Upper lobe of right lung (tissue), 1 donor: ENCODE measurements around the gene ENTPD6. TPM values are rescaled to one million over a fixed set of nuclear protein-coding genes. Genes with fewer than 3 reads are reported as not detected.
A peak's percentile ranks its signal among the peaks of the same experiment; 100 is the strongest.

Experiments used
- ATAC-seq: fragments of 200-7000 bp; cut with Tn5 transposase; one replicate; pipeline ENCODE4 v1.9.1; 2020; ENCODE audit warnings: mild to moderate bottlenecking, moderate library complexity
- DNase-seq: peaks from one replicate; pipeline ENCODE4 v3.0.0-alpha.2; 2020
- H3K27ac ChIP-seq: fragments of 200-600 bp; one replicate; pipeline ENCODE4 v1.8.0; 2022
- H3K27me3 ChIP-seq: fragments of 200-600 bp; one replicate; pipeline ENCODE4 v1.8.0; 2022; ENCODE audit warnings: mild to moderate bottlenecking
- H3K36me3 ChIP-seq: fragments of 200-600 bp; one replicate; pipeline ENCODE4 v1.8.0; 2022
- H3K4me1 ChIP-seq: fragments of 200-600 bp; one replicate; pipeline ENCODE4 v1.8.0; 2022
- H3K4me3 ChIP-seq: fragments of 200-600 bp; one replicate; pipeline ENCODE4 v1.8.0; 2022; ENCODE audit warnings: mild to moderate bottlenecking
- H3K9me3 ChIP-seq: fragments of 200-600 bp; one replicate; pipeline ENCODE4 v1.8.0; 2022
- intact Hi-C: fragments of 100-400 bp; cut with DNase I; formaldehyde crosslinking; loops from one replicate; pipeline ENCODE4 v1.11.0; 2022
- long read RNA-seq: library from polyadenylated mRNA; unstranded; transcript quantifications from one replicate; pipeline ENCODE4 v2.0.0, GENCODE V29; 2021
- total RNA-seq: library from RNA; stranded (reverse); fragmentation: NEBNext Ultra II Directional; extraction: Animal tissue kit (Norgen Biotek cat#: 25700); gene quantifications from one replicate; pipeline ENCODE4 v1.2.1, GENCODE V29; 2021
- TF ChIP-seq, protein P1 (sequence below): fragments of 200-600 bp; IDR thresholded peaks from one replicate; pipeline ENCODE4 v1.8.0; 2022; ENCODE audit warnings: antibody characterized with exemption
- donor health status: DM: no; HTN: yes; CAD: no; lungs with severe emphysema.

Gene ENTPD6
- 75.6 TPM for total RNA-seq
- long read RNA-seq, transcript ENTPD6-203 (15 exons, 2,750 nt), result minor isoform, 16 of 213 reads
- long read RNA-seq, transcript ENTPD6-201 (14 exons, 2,708 nt), result major isoform, 29 of 213 reads
- long read RNA-seq, transcript ENTPD6-202 (15 exons, 2,766 nt), result minor isoform, 16 of 213 reads
- long read RNA-seq, transcript ENTPD6-217 (4 exons, 2,588 nt), result minor isoform, 9 of 213 reads
- long read RNA-seq, partial matches to known transcripts, result 29 of 213 reads
- long read RNA-seq, other reads (novel, unspliced or antisense), result 110 of 213 reads

DNA sequence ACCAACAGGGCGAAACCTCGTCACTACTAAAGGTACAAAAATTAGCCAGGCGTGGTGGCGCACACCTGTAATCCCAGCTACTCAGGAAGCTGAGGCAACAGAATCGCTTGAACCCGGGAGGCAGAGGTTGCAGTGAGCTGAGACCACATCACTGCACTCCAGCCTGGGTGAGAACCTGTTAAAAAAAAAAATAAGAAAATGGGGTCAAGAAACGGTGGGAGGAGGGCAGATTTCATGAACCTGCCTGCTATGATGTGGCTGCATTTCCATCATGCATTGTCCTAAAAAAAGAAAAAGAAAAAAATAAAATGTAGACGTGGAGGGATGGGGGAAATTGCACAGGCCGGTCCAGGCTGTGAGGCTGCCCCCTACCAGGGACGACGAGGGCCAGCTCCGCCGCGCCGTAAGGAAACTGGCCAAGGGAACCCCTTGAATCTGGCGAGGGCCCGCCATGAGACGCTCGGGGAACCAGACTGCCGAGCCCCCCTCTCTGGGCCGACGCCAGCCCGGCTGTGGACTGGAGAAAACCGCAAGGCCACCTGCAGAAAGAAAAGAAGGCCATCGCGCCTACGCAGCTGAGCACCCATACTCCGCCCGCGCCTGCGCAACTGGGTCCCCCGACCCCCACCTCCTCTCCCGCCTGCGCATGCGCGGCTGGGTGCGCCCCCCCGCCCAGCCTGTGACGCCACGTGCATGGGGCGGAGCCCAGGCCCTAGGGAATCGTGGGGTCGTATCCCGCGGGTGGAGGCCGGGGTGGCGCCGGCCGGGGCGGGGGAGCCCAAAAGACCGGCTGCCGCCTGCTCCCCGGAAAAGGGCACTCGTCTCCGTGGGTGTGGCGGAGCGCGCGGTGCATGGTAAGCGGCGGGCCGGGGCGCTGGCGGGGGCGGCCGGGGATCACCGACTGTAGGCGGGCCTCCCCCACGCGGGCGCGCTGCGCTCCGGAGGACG lies at the start of gene ENTPD6:
Gene ENTPD6, plus strand, starts transcription at position 699 of the 948 bp plus-strand sequence. CDS start 10,825 bp downstream, outside the sequence.
- peak; percentile 96 for DNase-seq
- no peaks in the 10 kb centered on the region for H3K9me3 ChIP-seq
- TF ChIP-seq, protein P1, sequence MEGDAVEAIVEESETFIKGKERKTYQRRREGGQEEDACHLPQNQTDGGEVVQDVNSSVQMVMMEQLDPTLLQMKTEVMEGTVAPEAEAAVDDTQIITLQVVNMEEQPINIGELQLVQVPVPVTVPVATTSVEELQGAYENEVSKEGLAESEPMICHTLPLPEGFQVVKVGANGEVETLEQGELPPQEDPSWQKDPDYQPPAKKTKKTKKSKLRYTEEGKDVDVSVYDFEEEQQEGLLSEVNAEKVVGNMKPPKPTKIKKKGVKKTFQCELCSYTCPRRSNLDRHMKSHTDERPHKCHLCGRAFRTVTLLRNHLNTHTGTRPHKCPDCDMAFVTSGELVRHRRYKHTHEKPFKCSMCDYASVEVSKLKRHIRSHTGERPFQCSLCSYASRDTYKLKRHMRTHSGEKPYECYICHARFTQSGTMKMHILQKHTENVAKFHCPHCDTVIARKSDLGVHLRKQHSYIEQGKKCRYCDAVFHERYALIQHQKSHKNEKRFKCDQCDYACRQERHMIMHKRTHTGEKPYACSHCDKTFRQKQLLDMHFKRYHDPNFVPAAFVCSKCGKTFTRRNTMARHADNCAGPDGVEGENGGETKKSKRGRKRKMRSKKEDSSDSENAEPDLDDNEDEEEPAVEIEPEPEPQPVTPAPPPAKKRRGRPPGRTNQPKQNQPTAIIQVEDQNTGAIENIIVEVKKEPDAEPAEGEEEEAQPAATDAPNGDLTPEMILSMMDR, result peak; percentile 18
- H3K27me3 ChIP-seq, result no peaks in the 10 kb centered on the region
- peak; percentile 95 for ATAC-seq
- peak within 1 kb of the TSS; percentile 92 for H3K4me3 ChIP-seq
- H3K36me3 ChIP-seq, result no peaks in the 10 kb centered on the region
- peaks cover 11% of the 10 kb centered on the region for H3K4me1 ChIP-seq
- intact Hi-C loops, result no loop called here
- peak within 1 kb of the TSS; percentile 96 for H3K27ac ChIP-seq

DNA sequence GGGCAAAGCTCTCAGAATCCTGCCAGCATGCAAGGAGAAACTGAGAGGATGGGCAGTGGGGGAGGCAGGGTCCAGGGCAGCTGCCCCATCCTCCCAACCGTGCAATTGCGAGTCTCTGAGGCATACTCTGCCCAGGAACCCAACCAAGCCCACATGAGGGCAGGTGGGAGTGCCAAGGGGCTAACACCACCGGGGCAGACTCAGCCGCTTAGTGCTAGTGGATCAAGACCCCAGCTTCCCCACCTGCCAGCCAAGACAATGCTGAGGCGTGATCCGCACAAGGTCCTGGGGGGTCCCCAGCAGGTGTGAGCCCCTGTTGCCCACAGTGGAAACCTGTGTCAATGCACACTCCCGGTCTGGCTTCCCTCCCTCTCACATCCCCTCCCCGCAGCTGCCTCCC lies 48.5 kb upstream of the ENTPD6 start:
- Histone ChIP-seq H3K27me3 (peaks cover 40% of the 10 kb centered on the region), H3K27ac (no peak overlapping the region), H3K4me1 (peaks cover 9% of the 10 kb centered on the region), H3K4me3 (no peak overlapping the region), H3K36me3 (no peaks in the 10 kb centered on the region), H3K9me3 (no peaks in the 10 kb centered on the region)
- intact Hi-C loops, result no loop called here
- TF ChIP-seq, protein P1, result no peak
- no peak for ATAC-seq
- DNase-seq, result no peak

DNA sequence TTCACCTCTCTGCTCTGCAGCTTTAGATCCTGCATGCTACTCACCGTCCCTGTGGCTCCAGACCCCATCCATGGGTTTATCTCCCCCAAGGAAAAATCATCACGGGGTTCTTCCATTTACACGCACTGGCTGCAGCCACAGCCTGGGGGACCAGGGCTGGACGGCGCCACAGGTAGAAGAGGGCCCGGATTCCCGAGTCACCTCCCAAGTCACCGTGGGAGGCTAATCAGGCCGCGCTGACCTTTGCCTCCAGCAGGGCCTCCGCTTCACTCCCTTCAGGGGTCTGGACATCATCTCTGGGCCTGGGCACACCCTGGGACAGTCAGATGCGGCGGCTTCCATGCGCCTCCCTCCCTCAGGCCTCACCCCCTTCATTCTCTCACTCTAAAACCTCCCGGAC lies 47.8 kb upstream of the ENTPD6 start:
- H3K27ac ChIP-seq, result no peak overlapping the region
- intact Hi-C loops, result no loop called here
- H3K36me3 ChIP-seq, result no peaks in the 10 kb centered on the region
- H3K9me3 ChIP-seq, result no peaks in the 10 kb centered on the region
- DNase-seq (no peak), ATAC-seq (no peak)
- H3K4me1 ChIP-seq, result peaks cover 9% of the 10 kb centered on the region
- TF ChIP-seq, protein P1, result no peak
- H3K27me3 ChIP-seq, result peaks cover 40% of the 10 kb centered on the region
- H3K4me3 ChIP-seq, result no peak overlapping the region

DNA sequence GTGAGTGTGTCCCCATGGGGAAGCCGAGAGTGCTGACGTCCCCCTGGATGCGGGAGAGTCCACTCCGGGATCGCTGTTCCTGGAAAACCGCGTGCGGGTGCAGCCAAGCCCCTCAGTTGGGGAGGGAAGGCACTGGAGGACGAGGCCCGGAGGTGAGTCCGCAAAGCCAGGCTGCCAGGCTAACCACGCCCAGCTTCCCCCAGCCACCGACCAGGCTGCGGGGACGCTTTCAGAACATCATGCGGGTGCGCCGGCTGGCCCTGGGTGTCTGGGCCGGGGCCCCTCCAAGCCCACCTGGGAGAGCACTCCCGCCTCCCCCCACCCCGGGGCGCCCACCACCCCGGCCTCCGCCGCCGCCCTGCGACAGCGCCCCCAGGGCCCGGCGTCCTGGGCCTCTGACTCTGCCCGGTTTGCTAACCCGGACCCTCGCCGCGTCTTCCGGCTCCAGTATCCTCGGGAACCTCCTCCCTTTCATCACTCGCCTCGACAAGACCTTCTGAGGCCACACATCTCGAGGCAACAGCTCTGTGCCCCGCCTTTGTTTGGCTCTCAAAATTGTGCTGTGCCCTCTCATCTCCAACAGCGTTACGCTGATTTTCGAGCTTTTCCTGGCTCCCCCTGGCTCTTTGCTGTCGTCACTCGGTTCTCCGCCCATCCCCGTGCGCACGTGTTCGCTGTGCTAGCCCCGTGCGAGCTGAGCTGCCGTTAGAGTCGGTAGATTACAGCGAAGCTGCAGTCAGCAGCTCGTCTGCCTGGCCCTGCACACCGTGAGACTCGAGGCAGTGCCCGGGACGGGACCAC lies 47.1 kb upstream of the ENTPD6 start:
- ATAC-seq, result peak; percentile 75
- peak overlapping the region; percentile 33 for H3K4me3 ChIP-seq

More for the DNA sequence above, 47.1 kb upstream of the ENTPD6 start:
- TF ChIP-seq, protein P1, result no peak
- H3K27me3 ChIP-seq, result peaks cover 40% of the 10 kb centered on the region
- no peaks in the 10 kb centered on the region for H3K9me3 ChIP-seq
- intact Hi-C loops, result no loop called here
- no peaks in the 10 kb centered on the region for H3K36me3 ChIP-seq
- DNase-seq, result no peak
- no peak overlapping the region for H3K27ac ChIP-seq
- peaks cover 9% of the 10 kb centered on the region for H3K4me1 ChIP-seq
